GM12875 (cell line): Measurements from ENCODE around the gene SLC23A3.

Source experiments
- H3K4me3 ChIP-seq: one replicate; pipeline ENCODE4 v1.5.1; 2011; ENCODE audit warnings: low read depth, low read length, control low read depth
- TF ChIP-seq, protein P1 (sequence below): IDR thresholded peaks from 2 replicates; pipeline ENCODE4 v1.5.1; 2011; ENCODE audit warnings: low read depth, mild to moderate bottlenecking, control low read depth, inconsistent platforms, low read length, moderate library complexity, borderline replicate concordance; ENCODE audit not compliant: insufficient read depth

Gene SLC23A3

DNA sequence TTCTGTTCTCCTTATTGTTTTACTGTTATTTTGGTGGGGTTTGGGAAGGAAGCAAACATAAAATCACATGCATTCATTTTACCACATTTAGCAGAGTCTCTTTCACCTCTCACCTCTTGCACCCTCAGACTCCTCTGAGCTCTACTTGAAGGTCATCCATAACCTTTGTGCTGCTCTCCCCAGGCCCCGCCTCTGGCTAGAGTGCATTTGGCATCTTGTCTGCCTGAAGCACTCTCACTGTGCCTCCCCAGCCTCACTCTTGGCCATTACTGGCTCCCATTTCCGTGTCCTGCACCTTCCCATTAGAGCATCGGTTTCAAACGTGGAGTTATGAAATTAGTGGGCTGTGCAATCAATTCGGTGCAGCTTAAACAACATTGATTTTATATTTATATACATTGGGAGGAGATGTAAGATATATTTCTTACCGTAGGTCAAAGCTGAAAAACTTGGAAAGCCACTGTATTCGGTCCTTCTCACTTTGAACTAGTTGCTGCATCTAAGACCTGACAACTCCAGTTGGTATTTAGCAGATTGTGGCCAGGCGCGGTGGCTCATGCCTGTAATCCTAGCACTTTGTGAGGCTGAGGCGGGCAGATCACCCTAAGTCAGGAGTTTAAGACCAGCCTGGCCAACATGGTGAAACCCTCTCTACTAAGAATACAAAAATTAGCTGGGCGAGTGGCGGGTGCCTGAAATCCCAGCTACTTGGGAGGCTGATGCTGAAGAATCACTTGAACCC, 29.8 kb upstream of the SLC23A3 start:
- H3K4me3 ChIP-seq: no peak overlapping the region
- TF ChIP-seq, protein P1, sequence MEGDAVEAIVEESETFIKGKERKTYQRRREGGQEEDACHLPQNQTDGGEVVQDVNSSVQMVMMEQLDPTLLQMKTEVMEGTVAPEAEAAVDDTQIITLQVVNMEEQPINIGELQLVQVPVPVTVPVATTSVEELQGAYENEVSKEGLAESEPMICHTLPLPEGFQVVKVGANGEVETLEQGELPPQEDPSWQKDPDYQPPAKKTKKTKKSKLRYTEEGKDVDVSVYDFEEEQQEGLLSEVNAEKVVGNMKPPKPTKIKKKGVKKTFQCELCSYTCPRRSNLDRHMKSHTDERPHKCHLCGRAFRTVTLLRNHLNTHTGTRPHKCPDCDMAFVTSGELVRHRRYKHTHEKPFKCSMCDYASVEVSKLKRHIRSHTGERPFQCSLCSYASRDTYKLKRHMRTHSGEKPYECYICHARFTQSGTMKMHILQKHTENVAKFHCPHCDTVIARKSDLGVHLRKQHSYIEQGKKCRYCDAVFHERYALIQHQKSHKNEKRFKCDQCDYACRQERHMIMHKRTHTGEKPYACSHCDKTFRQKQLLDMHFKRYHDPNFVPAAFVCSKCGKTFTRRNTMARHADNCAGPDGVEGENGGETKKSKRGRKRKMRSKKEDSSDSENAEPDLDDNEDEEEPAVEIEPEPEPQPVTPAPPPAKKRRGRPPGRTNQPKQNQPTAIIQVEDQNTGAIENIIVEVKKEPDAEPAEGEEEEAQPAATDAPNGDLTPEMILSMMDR: no peak

GRCh38 chr2:219198974-219199373, 29.1 kb upstream of the SLC23A3 start:
- TF ChIP-seq, protein P1: no peak
- no peak overlapping the region for H3K4me3 ChIP-seq

DNA sequence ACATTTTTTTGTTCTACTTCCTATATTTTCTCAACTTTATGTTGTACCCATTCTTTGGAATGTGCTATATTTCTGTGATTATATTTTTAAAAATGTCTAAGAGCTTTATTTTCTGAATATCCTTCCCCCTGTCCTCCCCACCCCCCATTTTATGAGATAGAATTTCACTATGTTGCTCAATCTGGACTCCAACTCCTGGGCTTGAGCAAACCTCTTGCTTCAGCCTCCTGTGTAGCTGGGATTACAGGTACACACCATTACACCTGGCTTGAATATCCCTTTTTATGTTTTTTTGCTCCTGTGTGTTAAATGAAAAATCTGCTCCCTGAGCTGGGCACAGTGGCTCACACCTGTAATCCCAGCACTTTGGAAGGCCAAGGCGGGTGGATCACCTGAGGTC, 27.6 kb upstream of the SLC23A3 start:
- no peak overlapping the region for H3K4me3 ChIP-seq
- TF ChIP-seq, protein P1: no peak

DNA sequence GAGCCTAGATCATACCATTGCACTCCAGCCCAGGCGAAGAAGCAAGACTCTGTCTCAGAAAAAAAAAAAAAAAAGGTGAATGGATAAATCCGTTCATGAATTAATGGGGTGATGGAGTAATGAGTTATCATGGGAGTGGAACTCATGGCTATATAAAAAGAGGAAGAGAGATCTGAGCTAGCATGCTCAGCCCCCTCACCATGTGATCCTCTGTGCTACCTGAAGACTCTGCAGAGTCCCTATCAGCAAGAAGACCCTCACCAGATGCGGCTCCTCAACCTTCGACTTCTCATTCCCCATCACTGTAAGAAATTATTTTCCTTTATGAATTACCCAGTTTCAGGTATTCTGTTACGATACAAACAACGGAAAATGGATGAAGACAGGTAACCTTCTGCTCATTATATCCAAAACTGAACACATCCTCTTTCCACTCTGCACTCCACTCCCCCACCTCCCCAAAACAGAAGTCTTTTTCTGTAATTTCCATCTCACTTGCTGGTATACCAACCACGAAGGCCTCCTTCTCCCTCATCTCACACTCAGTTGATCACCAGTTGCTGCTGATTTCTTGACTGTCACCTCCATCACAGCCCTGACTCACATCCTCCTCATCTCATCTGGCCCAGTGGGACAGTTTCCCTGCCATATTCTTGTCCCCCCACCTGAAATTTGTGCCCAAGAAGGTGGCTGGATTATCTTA, 17.1 kb upstream of the SLC23A3 start:
- no peak overlapping the region for H3K4me3 ChIP-seq
- TF ChIP-seq, protein P1: no peak

DNA sequence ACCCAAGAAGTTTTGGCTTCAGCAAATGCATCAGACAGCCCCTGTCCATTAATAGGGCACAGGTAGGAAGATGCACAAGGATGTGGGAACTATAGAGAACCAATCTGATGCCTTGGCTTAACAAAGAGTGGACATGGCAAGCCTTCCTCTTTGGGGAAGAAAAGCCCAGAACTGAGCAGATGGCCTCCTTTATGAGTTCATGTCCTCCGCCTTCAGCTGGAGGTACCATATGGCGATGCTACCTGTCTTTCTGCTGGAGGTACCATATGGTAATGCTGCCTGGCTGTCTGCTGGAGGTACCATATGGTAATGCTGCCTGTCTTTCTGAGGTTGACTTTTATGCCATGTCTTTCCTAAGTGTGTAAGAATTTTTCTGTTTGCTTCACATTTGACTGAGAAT, 14.3 kb upstream of the SLC23A3 start:
- TF ChIP-seq, protein P1: no peak
- no peak overlapping the region for H3K4me3 ChIP-seq

GRCh38 chr2:219183151-219183772, 13.4 kb upstream of the SLC23A3 start:
- TF ChIP-seq, protein P1: no peak
- no peak overlapping the region for H3K4me3 ChIP-seq
